ENCODE results near the gene PLEKHA7.
"Not testable (repeated sequence)": the region's sequence is repeated elsewhere in the genome, so short reads cannot be mapped to it uniquely, and the experiment has no call there.

Gene PLEKHA7

GRCh38 chr11:17012179-17012578 is 2.0 kb downstream of the PLEKHA7 start:
- DNase-seq, result no peak
- in situ Hi-C loops (cut with HindIII; ENCODE audit: low pct_ligation_motif_present, low pct_unique_long_range_greater_than_20kb, low sequenced_read_pairs), result no loop called here

GRCh38 chr11:17010851-17011420 is 3.3 kb downstream of the PLEKHA7 start:
- no peak for DNase-seq
- in situ Hi-C loops (cut with HindIII; ENCODE audit: low pct_ligation_motif_present, low pct_unique_long_range_greater_than_20kb, low sequenced_read_pairs), result no loop called here

GRCh38 chr11:17008099-17008498 is 6.1 kb downstream of the PLEKHA7 start:
- in situ Hi-C loops (cut with HindIII; ENCODE audit: low pct_ligation_motif_present, low pct_unique_long_range_greater_than_20kb, low sequenced_read_pairs), result no loop called here

GRCh38 chr11:17005646-17006045 is 8.6 kb downstream of the PLEKHA7 start:
- in situ Hi-C loops (cut with HindIII; ENCODE audit: low pct_ligation_motif_present, low pct_unique_long_range_greater_than_20kb, low sequenced_read_pairs), result no loop called here
- no peak for DNase-seq

More at GRCh38 chr11:17008099-17008498, 6.1 kb downstream of the PLEKHA7 start:
- DNase-seq, result no peak

GRCh38 chr11:17004486-17005148 is 9.6 kb downstream of the PLEKHA7 start:
- DNase-seq, result no peak

GRCh38 chr11:17003426-17003825 is 10.8 kb downstream of the PLEKHA7 start:
- in situ Hi-C loops (cut with HindIII; ENCODE audit: low pct_ligation_motif_present, low pct_unique_long_range_greater_than_20kb, low sequenced_read_pairs), result no loop called here
- DNase-seq, result no peak

More at GRCh38 chr11:17004486-17005148, 9.6 kb downstream of the PLEKHA7 start:
- in situ Hi-C loops (cut with HindIII; ENCODE audit: low pct_ligation_motif_present, low pct_unique_long_range_greater_than_20kb, low sequenced_read_pairs), result no loop called here

GRCh38 chr11:17002543-17002942 is 11.7 kb downstream of the PLEKHA7 start:
- no peak for DNase-seq
- in situ Hi-C loops (cut with HindIII; ENCODE audit: low pct_ligation_motif_present, low pct_unique_long_range_greater_than_20kb, low sequenced_read_pairs), result no loop called here

- in situ Hi-C loops (cut with HindIII; ENCODE audit: low pct_ligation_motif_present, low pct_unique_long_range_greater_than_20kb, low sequenced_read_pairs), result no loop called here
- DNase-seq, result no peak
Measured at GRCh38 chr11:17001806-17002205, 12.4 kb downstream of the PLEKHA7 start.

GRCh38 chr11:17000987-17001386 is 13.2 kb downstream of the PLEKHA7 start:
- no peak for DNase-seq
- in situ Hi-C loops (cut with HindIII; ENCODE audit: low pct_ligation_motif_present, low pct_unique_long_range_greater_than_20kb, low sequenced_read_pairs), result no loop called here

GRCh38 chr11:17000253-17000652 is 14.0 kb downstream of the PLEKHA7 start:
- DNase-seq; in situ Hi-C loops (cut with HindIII; ENCODE audit: low pct_ligation_motif_present, low pct_unique_long_range_greater_than_20kb, low sequenced_read_pairs): not testable (repeated sequence)

- in situ Hi-C loops (cut with HindIII; ENCODE audit: low pct_ligation_motif_present, low pct_unique_long_range_greater_than_20kb, low sequenced_read_pairs), result no loop called here
- DNase-seq, result no peak
Measured at GRCh38 chr11:16999116-16999515, 15.1 kb downstream of the PLEKHA7 start.

- DNase-seq, result no peak
- in situ Hi-C loops (cut with HindIII; ENCODE audit: low pct_ligation_motif_present, low pct_unique_long_range_greater_than_20kb, low sequenced_read_pairs), result no loop called here
Measured at GRCh38 chr11:16997624-16998023, 16.6 kb downstream of the PLEKHA7 start.

- in situ Hi-C loops (cut with HindIII; ENCODE audit: low pct_ligation_motif_present, low pct_unique_long_range_greater_than_20kb, low sequenced_read_pairs), result no loop called here
- peak; percentile 82 for DNase-seq
Measured at GRCh38 chr11:16993495-16993894, 20.7 kb downstream of the PLEKHA7 start.

- in situ Hi-C loops (cut with HindIII; ENCODE audit: low pct_ligation_motif_present, low pct_unique_long_range_greater_than_20kb, low sequenced_read_pairs), result no loop called here
- DNase-seq, result no peak
Measured at GRCh38 chr11:16992846-16993245, 21.4 kb downstream of the PLEKHA7 start.

GRCh38 chr11:16989554-16989953 is 24.7 kb downstream of the PLEKHA7 start:
- in situ Hi-C loops (cut with HindIII; ENCODE audit: low pct_ligation_motif_present, low pct_unique_long_range_greater_than_20kb, low sequenced_read_pairs), result no loop called here
- DNase-seq, result no peak

- no peak for DNase-seq
- in situ Hi-C loops (cut with HindIII; ENCODE audit: low pct_ligation_motif_present, low pct_unique_long_range_greater_than_20kb, low sequenced_read_pairs), result no loop called here
Measured at GRCh38 chr11:16987205-16987568, 27.0 kb downstream of the PLEKHA7 start.

GRCh38 chr11:16986434-16987204 is 27.6 kb downstream of the PLEKHA7 start:
- in situ Hi-C loops (cut with HindIII; ENCODE audit: low pct_ligation_motif_present, low pct_unique_long_range_greater_than_20kb, low sequenced_read_pairs), result no loop called here
- no peak for DNase-seq

GRCh38 chr11:16985297-16985696 is 28.9 kb downstream of the PLEKHA7 start:
- DNase-seq, result no peak
- in situ Hi-C loops (cut with HindIII; ENCODE audit: low pct_ligation_motif_present, low pct_unique_long_range_greater_than_20kb, low sequenced_read_pairs), result no loop called here

- in situ Hi-C loops (cut with HindIII; ENCODE audit: low pct_ligation_motif_present, low pct_unique_long_range_greater_than_20kb, low sequenced_read_pairs), result no loop called here
Measured at GRCh38 chr11:16984229-16984628, 30.0 kb downstream of the PLEKHA7 start.

GRCh38 chr11:16982809-16983208 is 31.4 kb downstream of the PLEKHA7 start:
- in situ Hi-C loops (cut with HindIII; ENCODE audit: low pct_ligation_motif_present, low pct_unique_long_range_greater_than_20kb, low sequenced_read_pairs), result no loop called here
- DNase-seq, result no peak

More at GRCh38 chr11:16984229-16984628, 30.0 kb downstream of the PLEKHA7 start:
- DNase-seq, result no peak
